ENCODE measurements around the gene BAG1.

- TF ChIP-seq, protein P1, sequence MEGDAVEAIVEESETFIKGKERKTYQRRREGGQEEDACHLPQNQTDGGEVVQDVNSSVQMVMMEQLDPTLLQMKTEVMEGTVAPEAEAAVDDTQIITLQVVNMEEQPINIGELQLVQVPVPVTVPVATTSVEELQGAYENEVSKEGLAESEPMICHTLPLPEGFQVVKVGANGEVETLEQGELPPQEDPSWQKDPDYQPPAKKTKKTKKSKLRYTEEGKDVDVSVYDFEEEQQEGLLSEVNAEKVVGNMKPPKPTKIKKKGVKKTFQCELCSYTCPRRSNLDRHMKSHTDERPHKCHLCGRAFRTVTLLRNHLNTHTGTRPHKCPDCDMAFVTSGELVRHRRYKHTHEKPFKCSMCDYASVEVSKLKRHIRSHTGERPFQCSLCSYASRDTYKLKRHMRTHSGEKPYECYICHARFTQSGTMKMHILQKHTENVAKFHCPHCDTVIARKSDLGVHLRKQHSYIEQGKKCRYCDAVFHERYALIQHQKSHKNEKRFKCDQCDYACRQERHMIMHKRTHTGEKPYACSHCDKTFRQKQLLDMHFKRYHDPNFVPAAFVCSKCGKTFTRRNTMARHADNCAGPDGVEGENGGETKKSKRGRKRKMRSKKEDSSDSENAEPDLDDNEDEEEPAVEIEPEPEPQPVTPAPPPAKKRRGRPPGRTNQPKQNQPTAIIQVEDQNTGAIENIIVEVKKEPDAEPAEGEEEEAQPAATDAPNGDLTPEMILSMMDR (IDR thresholded peaks at IDR 0.05), result peak in 5 of 6 experiments; percentile 35 to 73 (median 47)
- peak in 3 of 4 donors; percentile 80 to 93 (median 91) for TF ChIP-seq POLR2A (IDR thresholded peaks at IDR 0.05)
Observed at GRCh38 chr9:33264473-33265177, at the start of gene BAG1, which contains the start of gene CHMP5.

All from esophagus squamous epithelium (tissue), 4 donors.